IMR-90 (cell line): ENCODE measurements around the gene VAC14. TPM values are rescaled to one million over a fixed set of nuclear protein-coding genes. Genes with fewer than 3 reads are reported as not detected.

ENCODE experiments used
- ATAC-seq: fragments of 200-7000 bp; cut with Tn5 transposase; 2 replicates; pipeline ENCODE4 v1.9.1; 2020; ENCODE audit warnings: low read depth, mild to moderate bottlenecking, moderate library complexity
- BruUV-seq: library from RNA; stranded (reverse); fragments of 400-500 nt; replicated peaks from 2 replicates; lab custom pipeline; 2021; lab: Mats Ljungman, UMichigan
- CTCF ChIA-PET: fragments of 300-600 bp; formaldehyde crosslinking; extraction: SDS; loops from one replicate; lab custom pipeline; 2021; ENCODE audit warnings: antibody characterized with exemption; lab: Yijun Ruan, JAX
- POLR2A ChIA-PET: fragments of 300-600 bp; sonication (Branson Sonifier 250); formaldehyde crosslinking; loops from one replicate; lab custom pipeline; 2022; ENCODE audit warnings: antibody characterized with exemption; ENCODE audit not compliant: unreplicated experiment; lab: Charles Lee
- DNase-seq: peaks from one replicate; pipeline ENCODE4 v3.0.0; 2013
- H2AFZ ChIP-seq: replicated peaks from 2 replicates; pipeline ENCODE3; 2013; ENCODE audit warnings: low read length, mild to moderate bottlenecking; ENCODE audit not compliant: poor library complexity
- H2AK5ac ChIP-seq: 2 replicates; pipeline ENCODE4 v1.6.1; 2013; ENCODE audit warnings: low read depth, low read length, inconsistent platforms
- H2AK9ac ChIP-seq: replicated peaks from 2 replicates; pipeline ENCODE3; 2013; ENCODE audit warnings: mild to moderate bottlenecking, low read depth, low read length, moderate library complexity; ENCODE audit not compliant: poor library complexity
- H2BK120ac ChIP-seq: 2 replicates; pipeline ENCODE4 v1.6.1; 2013; ENCODE audit warnings: low read depth, low read length, inconsistent platforms
- H2BK15ac ChIP-seq: 3 replicates; pipeline ENCODE4 v1.6.1; 2013; ENCODE audit warnings: low read depth, low read length, inconsistent platforms
- H2BK20ac ChIP-seq: 2 replicates; pipeline ENCODE4 v1.6.1; 2013; ENCODE audit warnings: low read depth, mild to moderate bottlenecking, inconsistent platforms, low read length, moderate library complexity
- H2BK5ac ChIP-seq: 2 replicates; pipeline ENCODE4 v1.6.1; 2013; ENCODE audit warnings: mild to moderate bottlenecking, low read depth, low read length, inconsistent platforms; ENCODE audit not compliant: poor library complexity, severe bottlenecking
- H3K14ac ChIP-seq: replicated peaks from 2 replicates; pipeline ENCODE4 v1.6.1; 2013; ENCODE audit warnings: low read depth, low read length, inconsistent platforms
- H3K18ac ChIP-seq: 2 replicates; pipeline ENCODE4 v1.6.1; 2013; ENCODE audit warnings: low read depth, low read length, control low read depth
- H3K23ac ChIP-seq: 2 replicates; pipeline ENCODE4 v1.6.1; 2013; ENCODE audit warnings: low read depth, low read length, inconsistent platforms
- H3K27ac ChIP-seq: 2 replicates; pipeline ENCODE4 v1.5.1; 2013; ENCODE audit warnings: mild to moderate bottlenecking, control low read depth, low read length; ENCODE audit not compliant: insufficient read depth
- H3K27me3 ChIP-seq: 2 replicates; pipeline ENCODE4 v1.6.1; 2013; ENCODE audit warnings: low read length; ENCODE audit not compliant: control insufficient read depth, insufficient read depth
- H3K36me3 ChIP-seq: 2 replicates; pipeline ENCODE4 v1.6.1; 2013; ENCODE audit warnings: low read length, mixed read lengths; ENCODE audit not compliant: control insufficient read depth, insufficient read depth
- H3K4ac ChIP-seq: 2 replicates; pipeline ENCODE4 v1.6.1; 2013; ENCODE audit warnings: low read depth, low read length, inconsistent platforms
- H3K4me1 ChIP-seq: 2 replicates; pipeline ENCODE4 v1.6.1; 2013; ENCODE audit warnings: low read length, mixed read lengths; ENCODE audit not compliant: control insufficient read depth, insufficient read depth
- H3K4me2 ChIP-seq: 2 replicates; pipeline ENCODE4 v1.6.1; 2013; ENCODE audit warnings: low read depth, mild to moderate bottlenecking, control low read depth, low read length, moderate library complexity
- H3K4me3 ChIP-seq: 2 replicates; pipeline ENCODE4 v1.5.1; 2013; ENCODE audit warnings: low read depth, mild to moderate bottlenecking, control low read depth, low read length, moderate library complexity; ENCODE audit not compliant: insufficient read depth
- H3K56ac ChIP-seq: 2 replicates; pipeline ENCODE4 v1.6.1; 2013; ENCODE audit warnings: low read length, inconsistent platforms; ENCODE audit not compliant: insufficient read depth; ENCODE audit errors: extremely low read depth
- H3K79me1 ChIP-seq, 2 experiments: 2 replicates each; pipeline ENCODE4 v1.6.1; 2013; ENCODE audit warnings: low read length in 2 of 2, inconsistent platforms in 1 of 2, low read depth in 1 of 2
- H3K9ac ChIP-seq: 2 replicates; pipeline ENCODE4 v1.6.1; 2013; ENCODE audit warnings: low read depth, low read length, control low read depth
- H3K9me1 ChIP-seq: 2 replicates; pipeline ENCODE4 v1.6.1; 2013; ENCODE audit warnings: low read length, inconsistent platforms; ENCODE audit not compliant: insufficient read depth
- H3K9me3 ChIP-seq: 2 replicates; pipeline ENCODE4 v1.6.1; 2013; ENCODE audit warnings: low read length; ENCODE audit not compliant: control insufficient read depth, insufficient read depth
- H4K20me1 ChIP-seq: 2 replicates; pipeline ENCODE4 v1.6.1; 2013; ENCODE audit warnings: low read length, inconsistent platforms; ENCODE audit not compliant: insufficient read depth
- H4K5ac ChIP-seq: 2 replicates; pipeline ENCODE4 v1.6.1; 2013; ENCODE audit warnings: mild to moderate bottlenecking, low read depth, low read length, control low read depth
- H4K8ac ChIP-seq, 2 experiments: 2 replicates each; pipeline ENCODE4 v1.6.1; 2013; ENCODE audit warnings: low read depth in 2 of 2, low read length in 2 of 2, control low read depth in 1 of 2, inconsistent platforms in 1 of 2
- H4K91ac ChIP-seq: 2 replicates; pipeline ENCODE4 v1.6.1; 2013; ENCODE audit warnings: low read depth, low read length, inconsistent platforms; ENCODE audit not compliant: insufficient read depth
- BHLHE40 ChIP-seq: fragments of 150-350 bp; IDR thresholded peaks from 2 replicates; pipeline ENCODE4 v1.6.1; 2016; ENCODE audit warnings: mild to moderate bottlenecking, low read depth, low read length
- CEBPB ChIP-seq: IDR thresholded peaks from 2 replicates; pipeline ENCODE4 v1.6.1; 2012; ENCODE audit warnings: low read depth, low read length, improper control_type of control experiment
- CHD1 ChIP-seq: IDR thresholded peaks from 2 replicates; pipeline ENCODE4 v1.6.1; 2012; ENCODE audit warnings: low read depth, low read length, improper control_type of control experiment
- CTCF ChIP-seq: conservative IDR thresholded peaks from 2 replicates; pipeline ENCODE4 v1.5.1; 2012; ENCODE audit warnings: mild to moderate bottlenecking, low read depth, low read length, improper control_type of control experiment
- ELK1 ChIP-seq: fragments of 150-350 bp; IDR thresholded peaks from 2 replicates; pipeline ENCODE4 v1.6.1; 2016; ENCODE audit warnings: low read depth, mild to moderate bottlenecking, low read length, moderate library complexity, borderline replicate concordance
- MAFK ChIP-seq: IDR thresholded peaks from 2 replicates; pipeline ENCODE4 v1.6.1; 2012; ENCODE audit warnings: low read depth, low read length, improper control_type of control experiment
- MXI1 ChIP-seq: IDR thresholded peaks from 2 replicates; pipeline ENCODE4 v1.6.1; 2012; ENCODE audit warnings: low read depth, mild to moderate bottlenecking, low read length, moderate library complexity, borderline replicate concordance
- POLR2A ChIP-seq: IDR thresholded peaks from 2 replicates; pipeline ENCODE4 v1.6.1; 2012; ENCODE audit warnings: mild to moderate bottlenecking, low read depth, low read length
- RAD21 ChIP-seq: IDR thresholded peaks from 2 replicates; pipeline ENCODE4 v1.6.1; 2012; ENCODE audit warnings: low read length, improper control_type of control experiment
- RCOR1 ChIP-seq: IDR thresholded peaks from 2 replicates; pipeline ENCODE4 v1.6.1; 2012; ENCODE audit warnings: mild to moderate bottlenecking, low read length, improper control_type of control experiment; ENCODE audit not compliant: insufficient replicate concordance
- RFX5 ChIP-seq: IDR thresholded peaks from 2 replicates; pipeline ENCODE4 v1.8.0; 2012; ENCODE audit warnings: low read depth, mild to moderate bottlenecking, low read length, moderate library complexity
- SMC3 ChIP-seq: fragments of 150-350 bp; IDR thresholded peaks from 2 replicates; pipeline ENCODE4 v1.6.1; 2016; ENCODE audit warnings: low read depth, mild to moderate bottlenecking, antibody characterized with exemption, low read length, moderate library complexity
- USF2 ChIP-seq: fragments of 150-350 bp; IDR thresholded peaks from 2 replicates; pipeline ENCODE4 v1.6.1; 2017; ENCODE audit warnings: mild to moderate bottlenecking, antibody characterized with exemption, low read length, low read depth
- WGBS, 2 experiments: methylation state at CpG; one replicate each; pipeline versions ENCODE4 v1.1.5 to v1.1.7; 2013; ENCODE audit warnings: missing lambda C conversion rate in 2 of 2; ENCODE audit not compliant: insufficient read length in 1 of 2; ENCODE audit errors: extremely low coverage in 2 of 2; 5-methylcytosine and 5-hydroxymethylcytosine counted together
- dilution Hi-C: fragments of 300-500 bp; cut with HindIII; formaldehyde crosslinking; loops from one replicate; pipeline ENCODE4 v1.14.3; 2018; ENCODE audit warnings: low sequenced_read_pairs; ENCODE audit not compliant: unreplicated experiment
- in situ Hi-C: fragments of 300-500 bp; cut with MboI; formaldehyde crosslinking; loops from 3 replicates; pipeline ENCODE4 v1.14.3; 2019; ENCODE audit warnings: low sequenced_read_pairs, inconsistent platforms, mixed read lengths
- intact Hi-C: fragments of 100-400 bp; cut with micrococcal nuclease; formaldehyde crosslinking; loops from 2 replicates; pipeline ENCODE4 v1.10.0; 2022
- polyA plus RNA-seq, 3 experiments: library from polyadenylated mRNA; depleted of rRNA; stranded (reverse); fragments of >200 nt; gene quantifications; 2 replicates each; pipeline ENCODE4 v1.2.3, GENCODE V29; 2012; ENCODE audit warnings: low replicate concordance in 1 of 3
- total RNA-seq: library from RNA; depleted of rRNA; stranded (reverse); fragments of >200 nt; gene quantifications from 2 replicates; pipeline ENCODE4 v1.2.3, GENCODE V29; 2012

The VAC14 gene
- total and polyA plus RNA-seq, 2 of the 4 experiments (the other 2 are of a cell fraction): 21.1 to 40.2 TPM

GRCh38 chr16:70689035-70689969 lies 111.7 kb downstream of the VAC14 start:
- WGBS, 2 experiments: 88% methylated on average over 10 of the region's 22 CpGs; no CpG with 5 or more reads in 1 of the 2 experiments
- POLR2A ChIA-PET: no interaction called here
- TF ChIP-seq CTCF (no peak), ELK1 (no peak), BHLHE40 (no peak), MAFK (no peak), SMC3 (no peak), MXI1 (no peak), POLR2A (no peak), CEBPB (no peak), USF2 (no peak), RFX5 (no peak), CHD1 (no peak), RCOR1 (no peak), RAD21 (no peak)

More at GRCh38 chr16:70689035-70689969, 111.7 kb downstream of the VAC14 start:
- Histone ChIP-seq H3K9me1 (peaks cover 58% of the 10 kb centered on the region), H2BK120ac (peak overlapping the region; percentile 93; the same call in 1 of the 2 replicates), H3K56ac (peak overlapping the region; percentile 50; the same call in 1 of the 2 replicates), H3K18ac (peak overlapping the region; percentile 71), H3K14ac (peak overlapping the region; percentile 96), H2BK15ac (peak overlapping the region; percentile 3; the same call in 1 of the 3 replicates), H3K9me3 (no peaks in the 10 kb centered on the region), H4K5ac (peak overlapping the region; percentile 54; the same call in 1 of the 2 replicates), H3K23ac (peak overlapping the region; percentile 89; the same call in 1 of the 2 replicates), H3K36me3 (no peaks in the 10 kb centered on the region), H4K8ac (peak overlapping the region; percentile 92 to 98; a peak in 2 of 4 replicates), H2BK5ac (peak overlapping the region; percentile 81), H2AK5ac (peak overlapping the region; percentile 100), H3K27ac (peak overlapping the region; percentile 68; the same call in 1 of the 2 replicates), H2AFZ (no peak overlapping the region), H4K91ac (peak overlapping the region; percentile 97), H2BK20ac (peak overlapping the region; percentile 89), H3K4me2 (no peak overlapping the region), H3K4me3 (no peak overlapping the region), H3K9ac (no peak overlapping the region), H4K20me1 (peaks cover 9% of the 10 kb centered on the region), H3K4me1 (peaks cover 67% of the 10 kb centered on the region), H3K4ac (peak overlapping the region; percentile 99), H3K27me3 (no peaks in the 10 kb centered on the region), H2AK9ac (peak overlapping the region; percentile 63), H3K79me1 (peaks cover 3 to 69% of the 10 kb centered on the region in 2 experiments)
- no TSS peak for BruUV-seq
- DNase-seq (no peak), ATAC-seq (no peak)
- dilution Hi-C loops: no loop called here
- intact Hi-C loops: loop anchor here (5.0 kb wide), 1 partner anchor 668 kb away; the partner anchor contains the start of gene CALB2
- CTCF ChIA-PET: interaction anchor here (0.7 to 2.8 kb wide), 4 partner anchors 14 to 49 kb away, joined by 3 to 8 read pairs (median 4); no protein-coding TSS in a partner anchor
- in situ Hi-C loops: loop anchor here (5.0 to 25.0 kb wide), 2 partner anchors 48 to 673 kb away; partner anchors contain the start of gene CALB2
